Mucosa of rectum (tissue), 2 donors: ENCODE data around the gene HOXA4.

Source experiments
- H3K27ac ChIP-seq, 2 donors: one replicate each; pipeline ENCODE4 v1.7.0; 2013; ENCODE audit warnings: inconsistent platforms in 2 of 2, low read depth in 2 of 2, low read length in 2 of 2
- H3K27me3 ChIP-seq, 2 donors: one replicate each; pipeline ENCODE4 v1.7.0; 2013; ENCODE audit warnings: low read length in 2 of 2; ENCODE audit not compliant: control insufficient read depth in 2 of 2, insufficient read depth in 2 of 2
- H3K36me3 ChIP-seq, 2 donors: one replicate each; pipeline ENCODE4 v1.7.0; 2013; ENCODE audit warnings: low read length in 2 of 2; ENCODE audit not compliant: control insufficient read depth in 2 of 2, insufficient read depth in 2 of 2
- H3K4me1 ChIP-seq, 2 donors: one replicate each; pipeline ENCODE4 v1.7.0; 2013; ENCODE audit warnings: low read length in 2 of 2, mild to moderate bottlenecking in 1 of 2; ENCODE audit not compliant: control insufficient read depth in 2 of 2, insufficient read depth in 2 of 2
- H3K4me3 ChIP-seq, 2 donors: one replicate each; pipeline ENCODE4 v1.7.0; 2013; ENCODE audit warnings: low read length in 2 of 2
- H3K9ac ChIP-seq, 2 donors: one replicate each; pipeline ENCODE4 v1.7.0; 2013; ENCODE audit warnings: low read length in 2 of 2, low read depth in 1 of 2, mild to moderate bottlenecking in 1 of 2
- H3K9me3 ChIP-seq, 2 donors: one replicate each; pipeline ENCODE4 v1.7.0; 2013; ENCODE audit warnings: low read length in 2 of 2; ENCODE audit not compliant: control insufficient read depth in 2 of 2
- donor health status: healthy.
- donor health status: Normal muscosa, but diverticular disease.

HOXA4 gene

GRCh38 chr7:27146491-27147198 is 16.1 kb upstream of the HOXA4 start:
- Histone ChIP-seq H3K4me1 (peaks cover 42 to 64% of the 10 kb centered on the region in 2 donors), H3K36me3 (peaks cover 5 to 9% of the 10 kb centered on the region in 2 donors), H3K27ac (peak overlapping the region; percentile 93 to 99), H3K27me3 (peaks cover 0 to 6% of the 10 kb centered on the region in 2 donors), H3K9ac (peak overlapping the region; percentile 75 to 86), H3K9me3 (no peaks in the 10 kb centered on the region), H3K4me3 (peak overlapping the region; percentile 63 to 69)

- no peaks in the 10 kb centered on the region for H3K9me3 ChIP-seq
- no peaks in the 10 kb centered on the region for H3K27me3 ChIP-seq
- peak overlapping the region; percentile 47 to 86 for H3K9ac ChIP-seq
- peak overlapping the region; percentile 93 to 99 for H3K27ac ChIP-seq
- H3K4me1 ChIP-seq: peaks cover 42 to 66% of the 10 kb centered on the region in 2 donors
- peak overlapping the region; percentile 56 to 63 for H3K4me3 ChIP-seq
- H3K36me3 ChIP-seq: peaks cover 5 to 9% of the 10 kb centered on the region in 2 donors
Measured at GRCh38 chr7:27145914-27146412, 15.4 kb upstream of the HOXA4 start.

GRCh38 chr7:27145165-27145913 is 14.8 kb upstream of the HOXA4 start:
- Histone ChIP-seq H3K27ac (peak overlapping the region; percentile 93 to 99), H3K9me3 (no peaks in the 10 kb centered on the region), H3K4me3 (peak overlapping the region; percentile 56 to 63), H3K36me3 (peaks cover 5 to 9% of the 10 kb centered on the region in 2 donors), H3K27me3 (no peaks in the 10 kb centered on the region), H3K9ac (peak overlapping the region; percentile 47 to 86), H3K4me1 (peaks cover 37 to 71% of the 10 kb centered on the region in 2 donors)

- no peaks in the 10 kb centered on the region for H3K9me3 ChIP-seq
- H3K27ac ChIP-seq: peak overlapping the region; percentile 93 to 99
- H3K4me3 ChIP-seq: peak overlapping the region; percentile 44 to 56
- H3K27me3 ChIP-seq: no peaks in the 10 kb centered on the region
- H3K36me3 ChIP-seq: peaks cover 5 to 9% of the 10 kb centered on the region in 2 donors
- H3K4me1 ChIP-seq: peaks cover 36 to 71% of the 10 kb centered on the region in 2 donors
- H3K9ac ChIP-seq: peak overlapping the region; percentile 17 to 86
Measured at GRCh38 chr7:27144781-27145164, 14.2 kb upstream of the HOXA4 start.

GRCh38 chr7:27143950-27144780 is 13.6 kb upstream of the HOXA4 start:
- Histone ChIP-seq H3K9ac (peak overlapping the region; percentile 52 to 86), H3K4me1 (peaks cover 36 to 68% of the 10 kb centered on the region in 2 donors), H3K27me3 (no peaks in the 10 kb centered on the region), H3K4me3 (peak overlapping the region; percentile 56 to 79), H3K36me3 (peaks cover 5 to 9% of the 10 kb centered on the region in 2 donors), H3K9me3 (no peaks in the 10 kb centered on the region), H3K27ac (peak overlapping the region; percentile 93 to 99)

- no peaks in the 10 kb centered on the region for H3K9me3 ChIP-seq
- peaks cover 31 to 60% of the 10 kb centered on the region in 2 donors for H3K4me1 ChIP-seq
- H3K4me3 ChIP-seq: peak within 1 kb of the TSS; percentile 78 to 79
- H3K27me3 ChIP-seq: no peaks in the 10 kb centered on the region
- H3K27ac ChIP-seq: peak within 1 kb of the TSS; percentile 93 to 99
- H3K9ac ChIP-seq: peak within 1 kb of the TSS; percentile 85 to 86
- H3K36me3 ChIP-seq: peaks cover 5 to 9% of the 10 kb centered on the region in 2 donors
Measured at GRCh38 chr7:27143023-27143949, 12.7 kb upstream of the HOXA4 start, which contains the start of gene HOXA5. HOXA5 (minus strand) TSS chr7:27143681; CDS start chr7:27143607, 74 bp downstream.

GRCh38 chr7:27142580-27143022 is 12.0 kb upstream of the HOXA4 start:
- H3K4me3 ChIP-seq: peak overlapping the region; percentile 78 to 79
- H3K4me1 ChIP-seq: peaks cover 27 to 62% of the 10 kb centered on the region in 2 donors
- no peaks in the 10 kb centered on the region for H3K9me3 ChIP-seq
- no peaks in the 10 kb centered on the region for H3K27me3 ChIP-seq
- peak overlapping the region; percentile 85 to 86 for H3K9ac ChIP-seq
- peaks cover 5 to 9% of the 10 kb centered on the region in 2 donors for H3K36me3 ChIP-seq
- H3K27ac ChIP-seq: peak overlapping the region; percentile 93 to 99

- H3K27me3 ChIP-seq: no peaks in the 10 kb centered on the region
Measured at GRCh38 chr7:27141923-27142579, 11.5 kb upstream of the HOXA4 start.

More at GRCh38 chr7:27141923-27142579, 11.5 kb upstream of the HOXA4 start:
- Histone ChIP-seq H3K4me3 (peak overlapping the region; percentile 78 to 79), H3K9ac (peak overlapping the region; percentile 85 to 86), H3K36me3 (peaks cover 5 to 9% of the 10 kb centered on the region in 2 donors), H3K9me3 (no peaks in the 10 kb centered on the region), H3K27ac (peak overlapping the region; percentile 93 to 99), H3K4me1 (peaks cover 24 to 62% of the 10 kb centered on the region in 2 donors)
